ENCODE data around the gene C12orf76. TPM values are rescaled to one million over a fixed set of nuclear protein-coding genes. Genes with fewer than 3 reads are reported as not detected.

C12orf76 gene
- total and polyA plus RNA-seq, 2 of the 13 experiments (the other 11 are each of a cell fraction or from before 2014, with no cell fraction given), result 15.8 to 38.4 TPM

GRCh38 chr12:110091136-110091711 lies 42.9 kb upstream of the C12orf76 start (continued):
- TF ChIP-seq FOXC1 (CRISPR knock-in tag; IDR thresholded peaks at IDR 0.05; ENCODE audit: borderline replicate concordance), result 0 out of 2 replicates have a peak, but pooled peaks have one; percentile 15
- TF ChIP-seq ZKSCAN5 (CRISPR knock-in tag; IDR thresholded peaks at IDR 0.05), result no peak
- TF ChIP-seq ZNF75D (CRISPR knock-in tag; IDR thresholded peaks at IDR 0.05; ENCODE audit: borderline replicate concordance), result no peak
- no peak for TF ChIP-seq ZNF768 (CRISPR knock-in tag; IDR thresholded peaks at IDR 0.05)
- TF ChIP-seq ZNF709 (CRISPR knock-in tag; IDR thresholded peaks at IDR 0.05), result no peak
- TF ChIP-seq HNRNPUL1 (IDR thresholded peaks at IDR 0.05; ENCODE audit: low read depth, low read length), result no peak
- peak; percentile 94 for TF ChIP-seq HNF4A (CRISPR knock-in tag; IDR thresholded peaks at IDR 0.05)
- TF ChIP-seq MIXL1 (CRISPR knock-in tag; IDR thresholded peaks at IDR 0.05), result peak; percentile 50; the same call in 1 of the 2 replicates
- TF ChIP-seq CREM (IDR thresholded peaks at IDR 0.05), result peak; percentile 75; the same call in 1 of the 2 replicates
- no peak for TF ChIP-seq CREM (CRISPR knock-in tag; IDR thresholded peaks at IDR 0.05)
- TF ChIP-seq KDM6A (CRISPR knock-in tag; IDR thresholded peaks at IDR 0.05; ENCODE audit: low read depth), result peak; percentile 66; the same call in 1 of the 2 replicates
- TF ChIP-seq HOXA3 (CRISPR knock-in tag; IDR thresholded peaks at IDR 0.05), result peak; percentile 58; the same call in 1 of the 2 replicates
- no peak for TF ChIP-seq CREBL2 (CRISPR knock-in tag; IDR thresholded peaks at IDR 0.05; ENCODE audit: borderline replicate concordance)
- TF ChIP-seq ZMYM2 (CRISPR knock-in tag; IDR thresholded peaks at IDR 0.05), result 0 out of 2 replicates have a peak, but pooled peaks have one; percentile 12
- TF ChIP-seq PBX2 (CRISPR knock-in tag; IDR thresholded peaks at IDR 0.05), result no peak
- TF ChIP-seq ZKSCAN1 (IDR thresholded peaks at IDR 0.05; ENCODE audit: low read length), result no peak
- peak; percentile 76 for TF ChIP-seq NFIC (IDR thresholded peaks at IDR 0.05; ENCODE audit: low read length)
- TF ChIP-seq CENPT (CRISPR knock-in tag; IDR thresholded peaks at IDR 0.05; ENCODE audit: low read depth), result no peak
- TF ChIP-seq MBNL3 (CRISPR knock-in tag; conservative IDR thresholded peaks at IDR 0.05), result no peak
- no peak for TF ChIP-seq EEA1 (CRISPR knock-in tag; IDR thresholded peaks at IDR 0.05; ENCODE audit: borderline replicate concordance)
- no peak for TF ChIP-seq ZNF280B (CRISPR knock-in tag; IDR thresholded peaks at IDR 0.05; ENCODE audit: borderline replicate concordance)
- no peak for TF ChIP-seq ZNF614 (CRISPR knock-in tag; IDR thresholded peaks at IDR 0.05; ENCODE audit: borderline replicate concordance)
- 0 out of 2 replicates have a peak, but pooled peaks have one; percentile 28 for TF ChIP-seq KMT2A (CRISPR knock-in tag; IDR thresholded peaks at IDR 0.05)
- TF ChIP-seq ZNF639 (CRISPR knock-in tag; conservative IDR thresholded peaks at IDR 0.05), result no peak
- no peak for TF ChIP-seq MIER3 (CRISPR knock-in tag; IDR thresholded peaks at IDR 0.05; ENCODE audit: borderline replicate concordance)
- no peak for TF ChIP-seq KDM2A (CRISPR knock-in tag; IDR thresholded peaks at IDR 0.05; ENCODE audit: borderline replicate concordance, low read depth)
- TF ChIP-seq NR2C2 (CRISPR knock-in tag; IDR thresholded peaks at IDR 0.05; ENCODE audit: borderline replicate concordance), result peak; percentile 90

Measured in HepG2 (cell line).